ENCODE measurements around the gene PPARG. TPM values are rescaled to one million over a fixed set of nuclear protein-coding genes. Genes with fewer than 3 reads are reported as not detected.
"Not testable (repeated sequence)": the region's sequence is repeated elsewhere in the genome, so short reads cannot be mapped to it uniquely, and the experiment has no call there.

The PPARG gene
- total RNA-seq, 1 donor from 2014 or later = 128 TPM

- DNase-seq (no peak), ATAC-seq (no peak)
- intact Hi-C loops (cut with DNase I) = no loop called here
- Histone ChIP-seq H3K27ac (no peak overlapping the region), H3K9me3 (no peaks in the 10 kb centered on the region), H3K27me3 (ENCODE audit: low read depth) (no peaks in the 10 kb centered on the region), H3K4me3 (no peak overlapping the region), H3K36me3 (no peaks in the 10 kb centered on the region), H3K4me1 (no peaks in the 10 kb centered on the region)
- no peak for TF ChIP-seq CTCF (IDR thresholded peaks at IDR 0.05)
These were observed 15.7 kb upstream of the PPARG start for GRCh38 chr3:12273045-12273695.

GRCh38 chr3:12275974-12276650 is 12.8 kb upstream of the PPARG start:
- Histone ChIP-seq H3K4me1 (no peaks in the 10 kb centered on the region), H3K27ac (no peak overlapping the region), H3K4me3 (no peak overlapping the region), H3K27me3 (ENCODE audit: low read depth) (no peaks in the 10 kb centered on the region), H3K36me3 (no peaks in the 10 kb centered on the region), H3K9me3 (no peaks in the 10 kb centered on the region)
- DNase-seq (no peak), ATAC-seq (no peak)
- no peak for TF ChIP-seq CTCF (IDR thresholded peaks at IDR 0.05)
- intact Hi-C loops (cut with DNase I) = no loop called here

- H3K4me1 ChIP-seq; DNase-seq; H3K9me3 ChIP-seq; ATAC-seq; intact Hi-C loops (cut with DNase I); H3K36me3 ChIP-seq; H3K27me3 ChIP-seq (ENCODE audit: low read depth); H3K27ac ChIP-seq; H3K4me3 ChIP-seq: not testable (repeated sequence)
These were observed 12.0 kb upstream of the PPARG start for GRCh38 chr3:12276827-12277226.

- intact Hi-C loops (cut with DNase I) = no loop called here
These were observed 10.3 kb upstream of the PPARG start for GRCh38 chr3:12278566-12278965.

GRCh38 chr3:12279591-12280326 is 9.1 kb upstream of the PPARG start:
- DNase-seq (no peak), ATAC-seq (no peak)
- H3K27me3 ChIP-seq (ENCODE audit: low read depth) = no peaks in the 10 kb centered on the region
- no peak overlapping the region for H3K27ac ChIP-seq
- no peaks in the 10 kb centered on the region for H3K36me3 ChIP-seq
- no peak overlapping the region for H3K4me3 ChIP-seq
- TF ChIP-seq CTCF (IDR thresholded peaks at IDR 0.05) = no peak
- H3K9me3 ChIP-seq = no peaks in the 10 kb centered on the region
- intact Hi-C loops (cut with DNase I) = no loop called here
- H3K4me1 ChIP-seq = no peaks in the 10 kb centered on the region

More at GRCh38 chr3:12278566-12278965, 10.3 kb upstream of the PPARG start:
- DNase-seq = no peak
- Histone ChIP-seq H3K36me3 (no peaks in the 10 kb centered on the region), H3K27ac (no peak overlapping the region), H3K4me3 (no peak overlapping the region), H3K27me3 (ENCODE audit: low read depth) (no peaks in the 10 kb centered on the region), H3K9me3 (no peaks in the 10 kb centered on the region), H3K4me1 (no peaks in the 10 kb centered on the region)
- TF ChIP-seq CTCF (IDR thresholded peaks at IDR 0.05) = no peak
- no peak for ATAC-seq

- intact Hi-C loops (cut with DNase I) = no loop called here
- no peak for DNase-seq
- H3K36me3 ChIP-seq = no peaks in the 10 kb centered on the region
- H3K4me1 ChIP-seq = no peaks in the 10 kb centered on the region
- no peak overlapping the region for H3K27ac ChIP-seq
- H3K9me3 ChIP-seq = no peaks in the 10 kb centered on the region
- no peak for TF ChIP-seq CTCF (IDR thresholded peaks at IDR 0.05)
- no peaks in the 10 kb centered on the region for H3K27me3 ChIP-seq (ENCODE audit: low read depth)
- ATAC-seq = no peak
- H3K4me3 ChIP-seq = no peak overlapping the region
These were observed 8.5 kb upstream of the PPARG start for GRCh38 chr3:12280357-12280806.

All from lower lobe of right lung (tissue), 2 donors.